SK-MEL-5 (cell line): ENCODE results near the gene SHROOM3. TPM values are rescaled to one million over a fixed set of nuclear protein-coding genes. Genes with fewer than 3 reads are reported as not detected.
"Not testable (repeated sequence)": the region's sequence is repeated elsewhere in the genome, so short reads cannot be mapped to it uniquely, and the experiment has no call there.

Experiments
- DNase-seq: peaks from one replicate; pipeline ENCODE4 v3.0.0-alpha.2; 2016; ENCODE audit warnings: low read depth, low spot score
- in situ Hi-C: cut with HindIII; loops from 2 replicates; pipeline ENCODE4 v1.10.0; 2016; ENCODE audit warnings: low sequenced_read_pairs, high pct_unique_total_duplicates, low pct_unique_long_range_greater_than_20kb
- total RNA-seq: library from RNA; depleted of rRNA; stranded (reverse); fragments of >200 nt; shearing (Covaris generic); gene quantifications from 2 replicates; pipeline ENCODE4 v1.2.3, GENCODE V29; 2014

Gene SHROOM3
- total RNA-seq, 1 experiment from 2014 or later = 0.82 TPM

GRCh38 chr4:76439491-76439890, 4.5 kb downstream of the SHROOM3 start:
- in situ Hi-C loops = no loop called here
- DNase-seq = no peak

- in situ Hi-C loops = no loop called here
- no peak for DNase-seq
Observed at GRCh38 chr4:76441881-76442280, 6.9 kb downstream of the SHROOM3 start.

DNA sequence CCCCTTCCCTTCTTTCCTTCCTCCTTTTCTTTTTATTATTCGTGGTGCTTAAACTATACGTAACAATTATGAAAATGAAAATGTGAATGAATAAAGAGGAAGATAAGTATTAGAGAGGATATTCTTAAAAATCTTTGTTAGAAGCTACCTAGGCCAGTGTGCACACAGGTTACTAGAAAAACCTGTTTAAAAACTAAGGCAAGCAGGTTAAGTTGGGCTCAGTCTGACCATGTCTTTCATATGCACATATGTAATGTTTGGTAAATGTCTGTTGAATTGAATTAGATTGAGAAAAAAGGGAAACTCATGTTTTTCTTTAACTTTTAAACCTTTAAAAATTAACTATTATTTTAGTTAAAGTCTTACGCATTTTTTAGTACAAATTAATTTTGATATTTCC, 7.8 kb downstream of the SHROOM3 start:
- DNase-seq = no peak
- in situ Hi-C loops = no loop called here

GRCh38 chr4:76443376-76443775, 8.3 kb downstream of the SHROOM3 start:
- in situ Hi-C loops = no loop called here
- DNase-seq = no peak

- DNase-seq = no peak
- in situ Hi-C loops = no loop called here
Observed at GRCh38 chr4:76445911-76446310, 10.9 kb downstream of the SHROOM3 start.

DNA sequence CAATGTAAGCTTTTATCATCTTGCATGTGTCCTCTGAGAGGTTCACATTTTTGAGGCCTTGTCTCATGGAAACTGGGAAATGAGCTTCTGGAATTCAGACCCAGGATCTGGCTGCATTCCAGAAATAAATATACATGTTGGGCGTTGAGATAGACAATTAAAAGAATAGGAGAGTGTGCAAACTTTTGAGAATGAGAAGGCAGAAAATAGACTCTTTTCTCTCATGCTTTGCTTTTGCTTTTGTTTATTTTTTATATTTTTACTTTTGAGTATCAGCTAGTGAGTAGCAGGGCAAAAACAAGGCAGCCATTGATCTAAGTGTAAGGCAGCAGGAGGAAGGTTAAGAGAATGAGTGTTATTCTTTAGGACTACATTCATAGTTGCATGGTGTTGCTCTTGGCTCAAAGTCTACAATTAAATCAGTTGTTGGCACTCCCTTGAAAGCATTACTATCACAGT, 12.4 kb downstream of the SHROOM3 start:
- DNase-seq = peak; percentile 93
- in situ Hi-C loops = no loop called here

DNA sequence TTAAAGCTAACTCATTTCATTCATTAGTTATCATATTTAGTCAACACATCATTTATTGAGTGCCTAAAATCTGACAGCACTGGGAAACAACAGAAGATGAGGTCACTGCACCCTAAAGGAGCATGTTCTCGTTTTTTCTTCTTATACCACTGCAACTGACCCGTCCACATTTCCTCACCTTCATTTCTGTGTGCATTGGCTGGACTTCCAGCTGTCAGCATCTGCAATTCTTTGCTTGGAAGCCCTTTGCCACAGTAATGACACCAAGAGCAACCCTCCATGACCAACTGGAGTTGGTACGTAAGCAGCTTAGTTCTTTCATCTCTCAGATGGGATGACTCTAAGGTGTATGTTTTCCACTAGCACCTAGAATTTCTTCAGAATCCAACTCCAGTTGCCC, 13.2 kb downstream of the SHROOM3 start:
- in situ Hi-C loops = no loop called here
- no peak for DNase-seq

- DNase-seq = peak; percentile 93
- in situ Hi-C loops = no loop called here
Observed at GRCh38 chr4:76449362-76449767, 14.3 kb downstream of the SHROOM3 start.

GRCh38 chr4:76449833-76450232, 14.8 kb downstream of the SHROOM3 start:
- DNase-seq = peak; percentile 49

DNA sequence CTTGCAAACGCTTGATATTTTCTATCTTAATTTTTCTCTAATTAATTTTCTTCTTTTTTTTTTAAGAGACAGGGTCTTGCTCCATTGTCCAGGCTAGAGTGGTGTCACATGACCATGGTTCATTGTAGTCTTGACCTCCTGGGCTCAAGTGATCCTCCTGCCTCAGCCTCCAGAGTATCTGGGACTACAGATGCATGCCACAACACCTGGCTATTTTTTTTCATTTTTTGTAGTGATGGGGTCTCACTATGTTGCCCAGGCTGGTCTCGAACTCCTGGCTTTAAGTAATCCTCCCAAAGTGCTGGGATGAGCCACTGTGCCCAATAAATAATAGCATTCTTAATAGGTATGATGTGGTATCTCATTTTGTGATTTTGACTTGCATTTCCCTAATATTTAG, 18.2 kb downstream of the SHROOM3 start:
- in situ Hi-C loops = no loop called here
- DNase-seq = no peak

More at GRCh38 chr4:76449833-76450232, 14.8 kb downstream of the SHROOM3 start:
- in situ Hi-C loops = no loop called here

DNA sequence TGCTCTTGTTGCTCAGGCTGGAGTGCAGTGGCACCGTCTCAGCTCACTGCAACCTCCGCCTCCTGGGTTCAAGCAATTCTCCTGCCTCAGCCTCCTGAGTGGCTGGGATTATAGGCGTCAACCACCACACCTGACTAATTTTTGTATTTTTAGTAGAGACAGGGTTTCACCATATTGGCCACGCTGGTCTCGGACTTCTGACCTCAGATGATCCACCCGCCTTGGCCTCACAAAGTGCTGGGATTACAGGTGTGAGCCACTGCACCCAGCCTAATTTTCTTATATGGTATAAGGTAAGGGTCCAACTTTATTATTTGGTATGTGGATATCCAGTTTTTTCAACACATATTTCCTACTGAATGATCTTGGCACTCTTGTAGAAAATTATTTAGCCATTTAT, 19.0 kb downstream of the SHROOM3 start:
- in situ Hi-C loops = not testable (repeated sequence)

GRCh38 chr4:76457885-76458284, 22.9 kb downstream of the SHROOM3 start:
- DNase-seq = no peak

More for the DNA sequence above, 19.0 kb downstream of the SHROOM3 start:
- not testable (repeated sequence) for DNase-seq

DNA sequence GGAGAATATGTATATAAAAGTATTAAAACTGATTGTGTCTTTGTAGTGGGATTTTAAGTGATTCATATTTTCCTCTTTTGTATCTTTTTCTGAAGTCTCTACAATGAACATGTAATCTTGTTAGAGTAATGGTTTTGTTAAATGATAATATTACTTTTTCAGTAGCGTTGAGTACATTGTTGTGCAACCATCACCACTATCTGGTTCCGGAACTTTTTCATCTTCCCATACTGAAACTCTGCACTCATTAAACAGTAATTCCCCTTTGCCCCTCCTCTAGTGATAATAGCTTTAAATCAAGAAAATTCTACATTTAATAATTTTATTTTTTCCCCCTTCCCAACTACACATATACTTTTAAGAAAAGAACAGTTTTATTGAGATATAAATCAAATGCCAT, 23.3 kb downstream of the SHROOM3 start:
- in situ Hi-C loops = no loop called here
- DNase-seq = no peak

More at GRCh38 chr4:76457885-76458284, 22.9 kb downstream of the SHROOM3 start:
- in situ Hi-C loops = no loop called here

DNA sequence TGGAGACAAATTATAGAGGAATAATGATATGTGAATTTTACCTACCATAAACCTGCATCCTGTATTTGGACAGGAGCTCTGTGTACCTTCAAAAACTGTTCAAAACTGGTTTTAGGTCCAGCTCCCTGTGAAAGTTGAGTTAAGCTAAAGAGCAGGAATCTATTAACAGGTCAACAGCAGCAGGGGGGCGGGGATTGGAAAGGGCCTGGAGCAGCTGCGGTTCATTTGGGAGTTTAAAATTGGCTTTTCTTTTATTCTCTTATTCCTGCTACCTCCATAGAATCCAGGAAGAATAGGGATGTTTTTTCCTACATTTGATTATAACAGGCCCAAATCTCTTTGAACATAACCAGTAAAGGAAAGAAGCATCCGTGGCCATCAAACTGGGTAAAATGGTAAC, 23.8 kb downstream of the SHROOM3 start:
- in situ Hi-C loops = no loop called here
- DNase-seq = no peak

- in situ Hi-C loops = no loop called here
Observed at GRCh38 chr4:76459291-76459723, 24.3 kb downstream of the SHROOM3 start.

GRCh38 chr4:76463568-76463967, 28.5 kb downstream of the SHROOM3 start:
- in situ Hi-C loops = no loop called here

More at GRCh38 chr4:76459291-76459723, 24.3 kb downstream of the SHROOM3 start:
- DNase-seq = no peak

GRCh38 chr4:76470064-76470463, 35.0 kb downstream of the SHROOM3 start:
- in situ Hi-C loops = no loop called here
- no peak for DNase-seq

More at GRCh38 chr4:76463568-76463967, 28.5 kb downstream of the SHROOM3 start:
- no peak for DNase-seq

DNA sequence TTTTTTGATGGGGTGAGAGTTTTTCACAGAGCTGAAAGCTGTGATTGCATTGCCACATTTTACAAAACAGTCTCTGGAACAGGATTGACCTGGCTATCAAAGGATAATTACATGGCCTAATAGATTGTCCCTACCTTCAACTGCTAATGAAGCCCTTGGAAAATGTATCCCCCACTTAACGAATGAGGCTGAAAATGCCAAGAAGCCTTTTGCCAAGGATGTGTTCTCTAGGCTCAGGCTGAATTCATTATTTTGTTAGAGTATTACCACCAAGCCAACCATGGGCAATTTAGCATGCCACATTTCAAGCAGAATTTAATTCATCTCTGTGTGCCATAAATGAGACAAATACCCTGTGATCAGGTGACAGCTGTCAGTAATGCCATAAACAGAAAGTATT, 35.5 kb downstream of the SHROOM3 start:
- no peak for DNase-seq
- in situ Hi-C loops = no loop called here

DNA sequence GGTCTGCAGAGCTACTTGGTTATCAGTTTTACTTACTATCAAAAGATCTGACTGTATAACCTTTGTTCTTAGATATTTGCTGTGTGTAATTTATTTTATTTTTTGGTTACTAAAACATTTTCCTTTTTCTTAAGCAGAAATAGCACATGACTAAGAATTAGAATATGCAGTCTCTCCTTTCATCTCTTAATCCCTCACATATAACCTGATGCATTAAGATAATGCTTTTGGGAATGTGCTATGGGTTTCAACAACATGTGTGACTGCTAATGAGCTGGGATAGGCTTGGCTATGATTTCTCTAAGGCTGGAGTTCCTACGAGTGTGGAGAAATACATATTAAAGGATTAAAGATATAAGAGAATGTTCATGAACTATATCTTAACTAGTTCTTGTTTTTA, 41.5 kb downstream of the SHROOM3 start:
- in situ Hi-C loops = no loop called here
- no peak for DNase-seq

DNA sequence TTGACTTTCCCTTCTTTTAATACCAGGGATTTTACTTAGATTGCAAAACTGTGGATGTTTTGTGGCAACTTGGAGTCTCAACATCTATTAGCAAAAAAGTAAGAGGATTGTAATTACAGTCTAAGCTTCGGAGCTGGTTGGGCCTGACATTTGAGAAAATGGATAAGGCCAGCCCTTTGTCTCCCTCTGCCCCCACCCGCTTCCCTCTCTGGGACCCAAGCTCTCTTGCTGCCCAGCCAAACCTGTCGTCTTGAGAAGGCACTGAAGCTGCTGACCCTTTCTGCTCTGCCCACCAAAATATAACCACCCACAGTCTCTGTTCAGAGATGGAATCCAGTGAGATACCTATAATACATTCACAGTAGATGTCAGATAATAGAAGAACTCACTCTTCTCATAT, 49.6 kb downstream of the SHROOM3 start:
- DNase-seq = no peak
- in situ Hi-C loops = no loop called here
